Measurements from ENCODE around the gene NR1H2.

- TF ChIP-seq CTCF (IDR thresholded peaks at IDR 0.05; ENCODE audit: low read depth, low read length, missing input control): no peak
- no peak for TF ChIP-seq MAX (IDR thresholded peaks at IDR 0.05)
- no peak for TF ChIP-seq SP1 (IDR thresholded peaks at IDR 0.05)
- no peak for TF ChIP-seq RAD21 (IDR thresholded peaks at IDR 0.05)
- no peak for TF ChIP-seq REST (IDR thresholded peaks at IDR 0.05)
- TF ChIP-seq TAF1 (conservative IDR thresholded peaks at IDR 0.05): no peak
- TF ChIP-seq RXRA (IDR thresholded peaks at IDR 0.05): no peak
Measured at GRCh38 chr19:50330365-50331078, 45.7 kb upstream of the NR1H2 start.
